ENCODE data around the gene CUL1. TPM values are rescaled to one million over a fixed set of nuclear protein-coding genes. Genes with fewer than 3 reads are reported as not detected.

CUL1 gene
- total RNA-seq, 1 experiment from 2014 or later: 72.3 TPM

DNA sequence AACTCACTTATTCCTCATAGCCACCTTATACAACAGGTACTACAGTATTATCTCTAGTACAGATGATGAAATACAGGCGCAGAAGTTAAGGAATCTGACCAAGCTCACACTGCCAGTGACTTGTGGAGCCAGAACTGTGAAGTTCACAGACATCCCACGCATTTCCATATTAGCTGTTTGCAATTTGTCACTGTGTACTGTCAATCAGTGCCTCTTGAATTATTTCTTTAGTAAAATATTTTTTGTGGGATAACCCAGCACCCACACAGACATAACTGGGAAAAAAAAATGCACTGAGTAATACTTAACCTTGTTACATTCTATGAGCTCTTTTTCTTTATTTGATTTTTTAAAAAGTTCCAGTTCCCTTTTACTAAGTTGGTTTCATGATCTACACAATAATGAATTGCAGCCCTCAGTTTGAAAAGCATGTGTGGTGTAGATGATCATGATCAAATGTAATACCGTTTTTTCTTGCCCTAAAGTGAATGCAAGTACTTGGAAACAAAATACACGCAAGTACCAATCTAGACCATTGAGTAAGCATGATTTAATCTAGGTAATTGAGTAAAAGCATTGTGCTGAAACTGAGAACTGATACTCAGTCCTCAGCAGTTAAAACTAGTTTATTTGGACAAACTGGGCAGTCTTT is 14.1 kb downstream of the CUL1 start:
- Histone ChIP-seq H2BK120ac (ENCODE audit: low read depth, low read length, poor library complexity, severe bottlenecking) (no peak overlapping the region), H3K4me1 (ENCODE audit: insufficient read depth, low read length) (peaks cover 12% of the 10 kb centered on the region), H3K23ac (ENCODE audit: insufficient read length, low read depth, low read length) (no peak overlapping the region), H3K79me1 (ENCODE audit: insufficient read depth, low read depth, low read length, poor library complexity, severe bottlenecking) (peaks cover 9% of the 10 kb centered on the region), H3K18ac (ENCODE audit: insufficient read length, low read depth, low read length) (no peak overlapping the region), H3K79me2 (ENCODE audit: insufficient read depth, low read length) (peaks cover 71% of the 10 kb centered on the region; the same call in 1 of the 2 replicates), H3K9ac (ENCODE audit: extremely low read depth, insufficient read length, low read length) (no peak overlapping the region), H2BK5ac (ENCODE audit: insufficient read length, low read length) (no peak overlapping the region), H4K5ac (ENCODE audit: insufficient read length, low read depth, low read length) (no peak overlapping the region), H3K4ac (ENCODE audit: low read depth, low read length) (no peak overlapping the region), H3K23me2 (ENCODE audit: insufficient read length, low read depth, low read length, poor library complexity, severe bottlenecking) (no peaks in the 10 kb centered on the region), H3K9me3 (ENCODE audit: control insufficient read depth, low read depth, low read length) (no peaks in the 10 kb centered on the region), H3K4me2 (ENCODE audit: insufficient read depth, insufficient read length, low read length) (no peak overlapping the region), H4K8ac (replicated peaks; ENCODE audit: insufficient read length, low read depth, low read length) (no peak overlapping the region), H3K56ac (ENCODE audit: insufficient read length, low read depth, low read length) (no peak overlapping the region), H2AFZ (ENCODE audit: low read length) (no peak overlapping the region), H2BK20ac (ENCODE audit: low read depth, low read length, poor library complexity, severe bottlenecking) (no peak overlapping the region), H4K91ac (ENCODE audit: insufficient read length, low read depth, low read length) (no peak overlapping the region), H2BK15ac (ENCODE audit: low read depth, low read length) (no peak overlapping the region), H3K27ac (ENCODE audit: insufficient read length, low read depth, low read length) (no peak overlapping the region), H2AK5ac (ENCODE audit: insufficient read length, low read length) (no peak overlapping the region), H3K14ac (ENCODE audit: insufficient read depth, low read length) (no peak overlapping the region), H3K27me3 (ENCODE audit: insufficient read depth, low read length) (no peaks in the 10 kb centered on the region), H3T11ph (ENCODE audit: low read length) (no peak overlapping the region), H4K20me1 (ENCODE audit: control insufficient read depth, insufficient read depth, insufficient read length) (no peaks in the 10 kb centered on the region), H2BK12ac (ENCODE audit: insufficient read length, low read depth, low read length) (no peak overlapping the region)
- peaks cover 8 to 16% (median 13%) of the 10 kb centered on the region in 3 experiments for H3K36me3 Mint-ChIP-seq (ENCODE audit: insufficient read depth in 1 of 3, low read depth in 3 of 3)
- no peaks in the 10 kb centered on the region for H3K27me3 Mint-ChIP-seq (ENCODE audit: low read depth)
- no peak overlapping the region for H3K27ac Mint-ChIP-seq
- no peaks in the 10 kb centered on the region; a peak in 1 of 5 replicates for H3K9me3 Mint-ChIP-seq
- peaks cover 32 to 44% of the 10 kb centered on the region in 2 experiments for H3K4me1 Mint-ChIP-seq
- no peak overlapping the region for H3K4me3 Mint-ChIP-seq
- TF ChIP-seq, protein P1, sequence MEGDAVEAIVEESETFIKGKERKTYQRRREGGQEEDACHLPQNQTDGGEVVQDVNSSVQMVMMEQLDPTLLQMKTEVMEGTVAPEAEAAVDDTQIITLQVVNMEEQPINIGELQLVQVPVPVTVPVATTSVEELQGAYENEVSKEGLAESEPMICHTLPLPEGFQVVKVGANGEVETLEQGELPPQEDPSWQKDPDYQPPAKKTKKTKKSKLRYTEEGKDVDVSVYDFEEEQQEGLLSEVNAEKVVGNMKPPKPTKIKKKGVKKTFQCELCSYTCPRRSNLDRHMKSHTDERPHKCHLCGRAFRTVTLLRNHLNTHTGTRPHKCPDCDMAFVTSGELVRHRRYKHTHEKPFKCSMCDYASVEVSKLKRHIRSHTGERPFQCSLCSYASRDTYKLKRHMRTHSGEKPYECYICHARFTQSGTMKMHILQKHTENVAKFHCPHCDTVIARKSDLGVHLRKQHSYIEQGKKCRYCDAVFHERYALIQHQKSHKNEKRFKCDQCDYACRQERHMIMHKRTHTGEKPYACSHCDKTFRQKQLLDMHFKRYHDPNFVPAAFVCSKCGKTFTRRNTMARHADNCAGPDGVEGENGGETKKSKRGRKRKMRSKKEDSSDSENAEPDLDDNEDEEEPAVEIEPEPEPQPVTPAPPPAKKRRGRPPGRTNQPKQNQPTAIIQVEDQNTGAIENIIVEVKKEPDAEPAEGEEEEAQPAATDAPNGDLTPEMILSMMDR (conservative IDR thresholded peaks at IDR 0.05): no peak
- no peak for DNase-seq
- no CpG with 5 or more reads among the region's 4 CpGs for WGBS (ENCODE audit: extremely low coverage, insufficient read length, low lambda C conversion rate)
